A673 (cell line): ENCODE results near the gene SLC2A1.

Experiments
- EZH2 ChIP-seq: fragments of 200-600 bp; sonication (generic); IDR thresholded peaks from 2 replicates; pipeline ENCODE4 v1.6.1; 2017; ENCODE audit warnings: borderline replicate concordance, low read depth, mild to moderate bottlenecking, mixed read lengths, antibody characterized with exemption, low read length; ENCODE audit not compliant: poor library complexity, severe bottlenecking
- TF ChIP-seq, protein P1 (sequence below): fragments of 300-800, 200-600 bp; sonication (generic); conservative IDR thresholded peaks from 2 replicates; pipeline ENCODE4 v1.5.1; 2017; ENCODE audit warnings: low read depth, mild to moderate bottlenecking, antibody characterized with exemption, low read length, moderate library complexity, mixed read lengths

DNA sequence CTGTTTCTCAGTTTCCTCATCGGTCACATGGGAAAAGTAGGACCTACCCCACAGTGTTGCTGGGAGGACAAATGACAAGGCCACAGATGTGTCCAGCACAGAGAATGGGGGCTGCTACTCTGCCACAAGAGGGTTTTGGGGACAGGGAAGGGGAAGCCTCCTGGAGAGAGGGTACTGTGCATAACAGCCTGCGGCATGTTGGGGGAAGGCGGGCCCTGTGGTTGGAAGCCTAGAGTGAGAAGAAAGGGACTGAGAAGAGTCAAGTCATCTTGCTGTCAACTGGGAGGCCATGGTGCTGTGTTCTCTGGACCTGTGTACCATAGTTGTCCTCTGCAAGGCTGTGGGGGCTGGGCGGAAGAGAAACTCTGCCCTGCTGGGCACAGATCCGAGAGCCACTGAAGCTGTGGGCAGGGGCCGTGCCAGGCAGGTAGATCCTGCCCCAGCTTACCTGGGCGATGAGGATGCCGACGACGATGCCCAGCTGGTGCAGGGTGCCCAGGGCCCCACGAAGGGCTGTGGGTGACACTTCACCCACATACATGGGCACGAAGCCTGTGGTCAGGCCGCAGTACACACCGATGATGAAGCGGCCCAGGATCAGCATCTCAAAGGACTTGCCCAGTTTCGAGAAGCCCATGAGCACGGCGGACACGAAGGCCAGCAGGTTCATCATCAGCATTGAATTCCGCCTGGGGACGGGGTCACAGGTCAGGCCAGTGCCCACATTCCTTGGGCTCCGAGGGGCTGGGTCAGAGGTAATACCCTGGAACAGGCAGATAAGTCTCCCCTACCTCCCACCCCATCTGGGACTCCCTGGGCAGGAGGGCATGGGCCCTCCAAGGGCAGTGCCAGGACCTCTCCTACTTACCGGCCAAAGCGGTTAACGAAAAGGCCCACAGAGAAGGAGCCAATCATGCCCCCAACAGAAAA lies 28.2 kb downstream of the SLC2A1 start:
- TF ChIP-seq, protein P1, sequence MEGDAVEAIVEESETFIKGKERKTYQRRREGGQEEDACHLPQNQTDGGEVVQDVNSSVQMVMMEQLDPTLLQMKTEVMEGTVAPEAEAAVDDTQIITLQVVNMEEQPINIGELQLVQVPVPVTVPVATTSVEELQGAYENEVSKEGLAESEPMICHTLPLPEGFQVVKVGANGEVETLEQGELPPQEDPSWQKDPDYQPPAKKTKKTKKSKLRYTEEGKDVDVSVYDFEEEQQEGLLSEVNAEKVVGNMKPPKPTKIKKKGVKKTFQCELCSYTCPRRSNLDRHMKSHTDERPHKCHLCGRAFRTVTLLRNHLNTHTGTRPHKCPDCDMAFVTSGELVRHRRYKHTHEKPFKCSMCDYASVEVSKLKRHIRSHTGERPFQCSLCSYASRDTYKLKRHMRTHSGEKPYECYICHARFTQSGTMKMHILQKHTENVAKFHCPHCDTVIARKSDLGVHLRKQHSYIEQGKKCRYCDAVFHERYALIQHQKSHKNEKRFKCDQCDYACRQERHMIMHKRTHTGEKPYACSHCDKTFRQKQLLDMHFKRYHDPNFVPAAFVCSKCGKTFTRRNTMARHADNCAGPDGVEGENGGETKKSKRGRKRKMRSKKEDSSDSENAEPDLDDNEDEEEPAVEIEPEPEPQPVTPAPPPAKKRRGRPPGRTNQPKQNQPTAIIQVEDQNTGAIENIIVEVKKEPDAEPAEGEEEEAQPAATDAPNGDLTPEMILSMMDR: no peak
- TF ChIP-seq EZH2: no peak
